ENCODE measurements around the gene KCNK2. TPM values are rescaled to one million over a fixed set of nuclear protein-coding genes. Genes with fewer than 3 reads are reported as not detected.

KCNK2 gene
- total RNA-seq, 1 experiment from 2014 or later: 5.7 TPM

DNA sequence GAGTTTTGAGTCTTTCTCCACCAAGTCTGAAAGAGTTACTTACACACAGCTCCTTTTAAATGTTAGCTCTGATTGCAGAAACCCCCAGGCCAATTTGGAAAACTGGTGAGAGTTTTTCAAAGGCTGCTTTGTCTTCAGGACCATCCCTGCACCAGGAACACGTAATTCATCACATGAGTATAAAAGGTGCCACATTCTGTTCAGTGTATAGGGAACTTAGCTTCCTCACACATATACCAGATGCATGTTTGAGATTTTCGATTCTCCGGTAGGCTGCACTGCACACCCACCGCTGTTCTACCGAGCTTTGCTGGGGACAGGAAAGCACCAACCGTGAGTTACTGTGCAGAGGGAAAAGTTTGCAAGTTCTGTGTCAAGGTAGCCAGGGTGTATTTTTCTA lies 28.3 kb upstream of the KCNK2 start:
- H3K4me3 Mint-ChIP-seq (ENCODE audit: unreplicated experiment): no peak overlapping the region
- POLR2A ChIA-PET: interaction anchor here (0.8 kb wide), 1 partner anchor 8 kb away, joined by 3 read pairs; no protein-coding TSS in a partner anchor
- CTCF ChIA-PET: interaction anchor here (1.1 to 1.2 kb wide), 3 partner anchors 15 to 355 kb away, joined by 3 to 5 read pairs (median 3); no protein-coding TSS in a partner anchor
- H3K4me1 Mint-ChIP-seq (ENCODE audit: insufficient read depth, unreplicated experiment): no peaks in the 10 kb centered on the region
- H3K9me3 Mint-ChIP-seq (ENCODE audit: unreplicated experiment): no peaks in the 10 kb centered on the region
- intact Hi-C loops (cut with micrococcal nuclease): no loop called here
- no peaks in the 10 kb centered on the region for H3K27me3 Mint-ChIP-seq (ENCODE audit: insufficient read depth, unreplicated experiment)
- H3K36me3 Mint-ChIP-seq (ENCODE audit: insufficient read depth, unreplicated experiment): no peaks in the 10 kb centered on the region
- no peak for TF ChIP-seq CTCF (IDR thresholded peaks at IDR 0.05; ENCODE audit: unreplicated experiment)
- no TSS peak for BruUV-seq (replicated peaks)
- DNase-seq (ENCODE audit: unreplicated experiment): no peak
- H3K27ac Mint-ChIP-seq (ENCODE audit: low read depth, unreplicated experiment): no peak overlapping the region

- no TSS peak for BruUV-seq (replicated peaks)
- no peak overlapping the region for H3K4me3 Mint-ChIP-seq (ENCODE audit: unreplicated experiment)
- H3K4me1 Mint-ChIP-seq (ENCODE audit: insufficient read depth, unreplicated experiment): no peaks in the 10 kb centered on the region
- POLR2A ChIA-PET: interaction anchor here (0.7 kb wide), 1 partner anchor 9 kb away, joined by 3 read pairs; no protein-coding TSS in a partner anchor
- no peaks in the 10 kb centered on the region for H3K36me3 Mint-ChIP-seq (ENCODE audit: insufficient read depth, unreplicated experiment)
- no peaks in the 10 kb centered on the region for H3K27me3 Mint-ChIP-seq (ENCODE audit: insufficient read depth, unreplicated experiment)
- no peak for TF ChIP-seq CTCF (IDR thresholded peaks at IDR 0.05; ENCODE audit: unreplicated experiment)
- DNase-seq (ENCODE audit: unreplicated experiment): no peak
- CTCF ChIA-PET: interaction anchor here (0.6 to 1.5 kb wide), 5 partner anchors 8 to 1932 kb away, joined by 3 to 5 read pairs (median 3); no protein-coding TSS in a partner anchor
- H3K9me3 Mint-ChIP-seq (ENCODE audit: unreplicated experiment): no peaks in the 10 kb centered on the region
- H3K27ac Mint-ChIP-seq (ENCODE audit: low read depth, unreplicated experiment): no peak overlapping the region
- intact Hi-C loops (cut with micrococcal nuclease): no loop called here
Observed at GRCh38 chr1:215055281-215055935, 27.1 kb upstream of the KCNK2 start.

DNA sequence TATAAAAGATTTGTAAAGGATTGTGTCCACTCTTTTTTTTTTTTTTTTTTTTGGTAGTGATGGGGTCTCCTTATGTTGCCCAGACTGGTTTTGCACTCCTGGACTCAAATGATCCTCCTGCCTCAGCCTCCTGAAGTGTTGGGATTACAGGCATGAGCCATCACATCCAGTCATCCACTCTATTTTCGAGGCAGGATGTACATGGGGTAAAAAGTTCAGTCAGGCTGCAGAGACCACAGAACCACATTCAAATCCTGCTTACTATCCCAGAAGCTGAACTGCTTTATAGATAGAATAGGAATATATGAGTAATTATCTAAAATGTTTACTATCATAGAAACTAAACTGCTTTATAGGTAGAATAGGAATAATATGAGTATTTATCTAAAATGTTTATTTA lies 26.0 kb upstream of the KCNK2 start:
- no TSS peak for BruUV-seq (replicated peaks)
- no peak overlapping the region for H3K27ac Mint-ChIP-seq (ENCODE audit: low read depth, unreplicated experiment)

More for the DNA sequence above, 26.0 kb upstream of the KCNK2 start:
- ChIA-PET POLR2A (interaction anchor here (1.0 to 1.7 kb wide), 2 partner anchors 30 to 155 kb away, joined by 3 read pairs; no protein-coding TSS in a partner anchor), CTCF (interaction anchor here (0.7 to 1.3 kb wide), 5 partner anchors 9 to 551 kb away, joined by 3 to 5 read pairs (median 4); no protein-coding TSS in a partner anchor)
- no peaks in the 10 kb centered on the region for H3K4me1 Mint-ChIP-seq (ENCODE audit: insufficient read depth, unreplicated experiment)
- no peak for TF ChIP-seq CTCF (IDR thresholded peaks at IDR 0.05; ENCODE audit: unreplicated experiment)
- no peak overlapping the region for H3K4me3 Mint-ChIP-seq (ENCODE audit: unreplicated experiment)
- intact Hi-C loops (cut with micrococcal nuclease): no loop called here
- H3K9me3 Mint-ChIP-seq (ENCODE audit: unreplicated experiment): no peaks in the 10 kb centered on the region
- DNase-seq (ENCODE audit: unreplicated experiment): no peak
- no peaks in the 10 kb centered on the region for H3K27me3 Mint-ChIP-seq (ENCODE audit: insufficient read depth, unreplicated experiment)
- H3K36me3 Mint-ChIP-seq (ENCODE audit: insufficient read depth, unreplicated experiment): no peaks in the 10 kb centered on the region
